ENCODE results near the gene SRGAP2C. TPM values are rescaled to one million over a fixed set of nuclear protein-coding genes. Genes with fewer than 3 reads are reported as not detected.
"Not testable (repeated sequence)": the region's sequence is repeated elsewhere in the genome, so short reads cannot be mapped to it uniquely, and the experiment has no call there.

Gene SRGAP2C
- polyA plus RNA-seq, 1 donor from 2014 or later = 2.7 TPM

- H3K4me1 Mint-ChIP-seq = peaks cover 0 to 4% (median 3%) of the 10 kb centered on the region in 3 donors
- no peak overlapping the region for H3K27ac Mint-ChIP-seq
These were observed 233.7 kb downstream of the SRGAP2C start for GRCh38 chr1:121418369-121419049.

DNA sequence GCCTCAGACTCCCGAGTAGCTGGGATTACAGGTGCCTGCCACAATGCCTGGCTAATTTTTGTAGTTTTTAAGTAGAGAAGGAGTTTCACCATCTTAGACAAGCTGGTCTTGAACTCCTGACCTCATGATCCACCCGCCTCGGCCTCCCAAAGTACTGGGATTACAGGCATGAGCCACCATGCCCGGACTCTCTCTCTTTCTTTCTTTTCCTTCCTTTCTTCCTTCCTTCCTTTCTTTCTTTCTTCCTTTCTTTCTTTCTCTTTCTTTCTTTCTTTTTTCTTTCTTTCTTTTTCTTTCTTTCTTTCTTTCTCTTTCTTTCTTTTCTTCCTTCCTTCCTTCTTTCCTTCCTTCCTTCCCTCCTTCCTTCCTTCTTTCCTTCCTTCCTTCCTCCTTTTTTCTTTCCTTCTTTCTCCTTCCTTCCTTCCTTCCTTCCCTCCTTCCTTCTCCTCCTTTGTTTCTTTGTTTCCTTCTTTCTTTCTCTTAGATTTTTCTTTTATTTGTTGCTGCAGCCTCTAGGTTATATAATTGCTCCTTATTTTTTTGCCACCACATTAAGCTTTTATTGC is 234.4 kb downstream of the SRGAP2C start:
- not testable (repeated sequence) for H3K9me3 Mint-ChIP-seq, H3K4me3 Mint-ChIP-seq, H3K27me3 Mint-ChIP-seq, H3K27ac Mint-ChIP-seq, H3K36me3 Mint-ChIP-seq, H3K4me1 Mint-ChIP-seq

More at GRCh38 chr1:121418369-121419049, 233.7 kb downstream of the SRGAP2C start:
- Mint-ChIP-seq H3K4me3 (no peak overlapping the region), H3K9me3 (no peaks in the 10 kb centered on the region), H3K27me3 (peaks cover 2% of the 10 kb centered on the region), H3K36me3 (peaks cover under 1% of the 10 kb centered on the region)

DNA sequence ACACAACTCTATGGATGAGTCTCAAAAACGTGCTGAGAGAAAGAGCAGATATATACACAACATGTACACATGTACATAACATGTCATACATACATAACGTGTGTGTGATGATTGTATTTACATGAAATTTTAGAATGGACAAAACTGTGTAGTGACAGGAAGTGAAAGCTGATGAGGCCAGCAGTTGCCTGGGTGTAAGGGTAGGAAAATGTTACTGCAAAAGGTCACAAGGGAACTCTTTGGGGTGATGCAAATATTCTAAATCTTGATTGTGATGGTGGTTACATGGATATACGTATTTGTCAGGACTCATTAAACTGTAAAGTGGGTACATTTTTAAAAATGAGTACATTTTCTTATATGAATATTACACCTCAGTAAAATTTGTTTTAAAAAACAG is 236.7 kb downstream of the SRGAP2C start:
- not testable (repeated sequence) for H3K36me3 Mint-ChIP-seq, H3K4me3 Mint-ChIP-seq, H3K4me1 Mint-ChIP-seq, H3K27me3 Mint-ChIP-seq, H3K9me3 Mint-ChIP-seq
- peak overlapping the region in 1 of 3 donors; percentile 21 for H3K27ac Mint-ChIP-seq

DNA sequence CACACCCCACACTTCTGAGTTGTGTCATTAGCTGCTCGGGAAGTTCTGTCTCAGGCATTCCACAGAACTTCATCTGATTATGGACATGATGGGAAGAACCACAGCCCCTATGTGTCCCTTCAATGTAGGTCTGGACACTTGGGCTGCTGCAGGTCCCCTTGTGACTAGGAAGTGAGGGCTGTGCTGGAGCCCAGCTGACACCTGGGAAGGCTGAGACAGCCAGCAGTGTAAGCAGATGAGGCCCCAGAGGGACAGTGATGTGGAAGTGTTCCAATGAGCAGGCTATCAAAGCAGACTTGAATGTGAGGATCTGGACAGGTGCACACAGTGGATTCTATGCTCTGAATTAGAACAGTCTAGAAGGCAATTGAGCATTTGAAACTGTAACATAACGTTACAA is 239.2 kb downstream of the SRGAP2C start:
- not testable (repeated sequence) for H3K9me3 Mint-ChIP-seq, H3K36me3 Mint-ChIP-seq, H3K27ac Mint-ChIP-seq, H3K27me3 Mint-ChIP-seq, H3K4me1 Mint-ChIP-seq, H3K4me3 Mint-ChIP-seq

- not testable (repeated sequence) for H3K9me3 Mint-ChIP-seq
These were observed 248.7 kb downstream of the SRGAP2C start for GRCh38 chr1:121433517-121433916.

GRCh38 chr1:121438862-121439261 is 254.1 kb downstream of the SRGAP2C start:
- H3K9me3 Mint-ChIP-seq, H3K4me3 Mint-ChIP-seq, H3K36me3 Mint-ChIP-seq, H3K27ac Mint-ChIP-seq, H3K27me3 Mint-ChIP-seq, H3K4me1 Mint-ChIP-seq: not testable (repeated sequence)

More at GRCh38 chr1:121433517-121433916, 248.7 kb downstream of the SRGAP2C start:
- not testable (repeated sequence) for H3K36me3 Mint-ChIP-seq, H3K27ac Mint-ChIP-seq, H3K4me3 Mint-ChIP-seq, H3K27me3 Mint-ChIP-seq, H3K4me1 Mint-ChIP-seq

- Mint-ChIP-seq H3K36me3 (peaks cover 3% of the 10 kb centered on the region), H3K4me3 (no peak overlapping the region), H3K4me1 (no peaks in the 10 kb centered on the region), H3K27me3 (no peaks in the 10 kb centered on the region), H3K27ac (no peak overlapping the region), H3K9me3 (peaks cover 2 to 5% (median 4%) of the 10 kb centered on the region in 3 donors)
These were observed 256.2 kb downstream of the SRGAP2C start for GRCh38 chr1:121440993-121441392.

Other genes starting within 250 kb of the SRGAP2C start
- gene FAM72B, start 635 bp upstream of the SRGAP2C start, polyA plus RNA-seq = 1.1 TPM